HCT116 (cell line): Measurements from ENCODE around the gene SFXN5. TPM values are rescaled to one million over a fixed set of nuclear protein-coding genes. Genes with fewer than 3 reads are reported as not detected.

Experiments used
- ATAC-seq: fragments of 200-7000 bp; cut with Tn5 transposase; 2 replicates; pipeline ENCODE4 v1.9.1; 2020; ENCODE audit warnings: mild to moderate bottlenecking, moderate library complexity
- BruUV-seq: library from RNA; stranded (reverse); fragments of 400-500 nt; replicated peaks from 2 replicates; lab custom pipeline; 2021; lab: Mats Ljungman, UMichigan
- CTCF ChIA-PET: fragments of 300-600 bp; sonication (Branson Sonifier 250); formaldehyde crosslinking; loops from one replicate; lab custom pipeline; 2021; ENCODE audit warnings: antibody characterized with exemption; lab: Charles Lee
- POLR2A ChIA-PET: fragments of 300-600, 350-600 bp; sonication (Branson Sonifier 250); formaldehyde crosslinking; loops from one replicate; lab custom pipeline; 2021; ENCODE audit warnings: antibody characterized with exemption; lab: Charles Lee
- RAD21 ChIA-PET, 2 experiments: fragments of 300-600 bp; sonication (Branson Sonifier 250); formaldehyde crosslinking; loops; one replicate each; lab custom pipeline; 2023; ENCODE audit warnings: low total read pairs in 2 of 2; ENCODE audit not compliant: uncharacterized antibody in 2 of 2, unreplicated experiment in 2 of 2, low non-redundant PET in 1 of 2; lab: Charles Lee
- DNase-seq: peaks from one replicate; pipeline ENCODE4 v3.0.0-alpha.2; 2010; ENCODE audit warnings: low read depth, low spot score
- H2AFZ ChIP-seq: fragments of 200-600 bp; shearing (Covaris generic), sonication (generic); 2 replicates; pipeline ENCODE4 v1.6.1; 2017; ENCODE audit warnings: low read depth, mixed run types, mixed read lengths, antibody characterized with exemption, low read length; ENCODE audit not compliant: poor library complexity, severe bottlenecking
- H3K27ac ChIP-seq: 2 replicates; pipeline ENCODE4 v1.5.1; 2012; ENCODE audit warnings: low read depth, low read length
- H3K27me3 ChIP-seq: fragments of 200-600 bp; sonication (generic); 2 replicates; pipeline ENCODE4 v1.6.1; 2016; ENCODE audit warnings: mixed run types, low read length, mixed read lengths; ENCODE audit not compliant: insufficient read depth
- H3K36me3 ChIP-seq, 2 experiments: fragments of 200-500 bp in 1 of 2; fragments of 200-600 bp in 1 of 2; sonication (Bioruptor generic) in 1 of 2; sonication (generic) in 1 of 2; 2 replicates each; pipeline versions ENCODE4 v1.5.1 to v1.6.1; 2014 to 2016; ENCODE audit warnings: low read length in 2 of 2, inconsistent platforms in 1 of 2, mixed read lengths in 1 of 2, mixed run types in 1 of 2; ENCODE audit not compliant: insufficient read depth in 2 of 2, control insufficient read depth in 1 of 2
- H3K4me1 ChIP-seq, 2 experiments: fragments of 200-600 bp in 1 of 2; sonication (generic) in 1 of 2; 2 replicates each; pipeline versions ENCODE4 v1.5.1 to v1.6.1; 2012 to 2017; ENCODE audit warnings: low read length in 2 of 2, inconsistent platforms in 1 of 2, mild to moderate bottlenecking in 1 of 2, mixed read lengths in 1 of 2, mixed run types in 1 of 2, moderate library complexity in 1 of 2; ENCODE audit not compliant: insufficient read depth in 2 of 2, control insufficient read depth in 1 of 2
- H3K4me2 ChIP-seq: fragments of 200-600 bp; sonication (generic); 2 replicates; pipeline ENCODE4 v1.6.1; 2017; ENCODE audit warnings: mixed run types, low read length, mixed read lengths
- H3K4me3 ChIP-seq, 2 experiments: fragments of 200-600 bp in 1 of 2; sonication (generic) in 1 of 2; replicated peaks in 1 of 2; 2 replicates each; pipeline ENCODE4 v1.5.1; 2011 to 2016; ENCODE audit warnings: low read length in 2 of 2, control low read depth in 1 of 2, low read depth in 1 of 2, mild to moderate bottlenecking in 1 of 2, mixed read lengths in 1 of 2, mixed run types in 1 of 2
- H3K79me2 ChIP-seq: fragments of 200-600 bp; sonication (generic); 2 replicates; pipeline ENCODE4 v1.6.1; 2017; ENCODE audit warnings: mild to moderate bottlenecking, mixed run types, low read length, moderate library complexity, mixed read lengths; ENCODE audit not compliant: insufficient read depth
- H3K9ac ChIP-seq: fragments of 200-600 bp; sonication (generic); 2 replicates; pipeline ENCODE4 v1.6.1; 2016; ENCODE audit warnings: low read length, mixed read lengths
- H3K9me2 ChIP-seq: fragments of 200-600 bp; sonication (generic), shearing (Covaris generic); 2 replicates; pipeline ENCODE4 v1.6.1; 2017; ENCODE audit warnings: mixed run types, mild to moderate bottlenecking, moderate library complexity; ENCODE audit not compliant: insufficient read depth
- H3K9me3 ChIP-seq, 2 experiments: fragments of 200-500 bp in 1 of 2; fragments of 200-600 bp in 1 of 2; sonication (Bioruptor generic) in 1 of 2; sonication (generic) in 1 of 2; 2 replicates each; pipeline ENCODE4 v1.6.1; 2014 to 2017; ENCODE audit warnings: low read length in 2 of 2, mixed read lengths in 2 of 2, inconsistent platforms in 1 of 2, low read depth in 1 of 2, mild to moderate bottlenecking in 1 of 2, mixed run types in 1 of 2, moderate library complexity in 1 of 2; ENCODE audit not compliant: control insufficient read depth in 1 of 2, insufficient read depth in 1 of 2
- H4K20me1 ChIP-seq: fragments of 200-600 bp; sonication (generic), shearing (Covaris generic); 2 replicates; pipeline ENCODE4 v1.6.1; 2017; ENCODE audit warnings: mixed run types, mild to moderate bottlenecking, moderate library complexity; ENCODE audit not compliant: insufficient read depth
- CBX3 ChIP-seq: IDR thresholded peaks from 2 replicates; pipeline ENCODE4 v1.6.1; 2012; ENCODE audit warnings: low read depth
- EGR1 ChIP-seq: IDR thresholded peaks from 2 replicates; pipeline ENCODE4 v1.6.1; 2012; ENCODE audit warnings: low read depth
- ELF1 ChIP-seq: IDR thresholded peaks from 2 replicates; pipeline ENCODE4 v1.6.1; 2012; ENCODE audit warnings: low read depth, borderline replicate concordance
- EZH2 ChIP-seq: fragments of 200-600 bp; sonication (generic); IDR thresholded peaks from 2 replicates; pipeline ENCODE4 v1.6.1; 2017; ENCODE audit warnings: antibody characterized with exemption, mixed run types
- EZH2phosphoT487 ChIP-seq: fragments of 200-600 bp; IDR thresholded peaks from 2 replicates; pipeline ENCODE4 v1.6.1; 2018; ENCODE audit warnings: antibody characterized with exemption, borderline replicate concordance
- FOSL1 ChIP-seq: IDR thresholded peaks from 2 replicates; pipeline ENCODE4 v1.6.1; 2012; ENCODE audit warnings: low read depth
- MAX ChIP-seq: IDR thresholded peaks from 2 replicates; pipeline ENCODE4 v1.6.1; 2012
- POLR2A ChIP-seq: IDR thresholded peaks from 2 replicates; pipeline ENCODE4 v1.7.0; 2011; ENCODE audit warnings: borderline replicate concordance; ENCODE audit not compliant: insufficient read depth, insufficient read length; ENCODE audit errors: extremely low read depth
- POLR2AphosphoS5 ChIP-seq: IDR thresholded peaks from 2 replicates; pipeline ENCODE4 v1.6.1; 2011; ENCODE audit warnings: mild to moderate bottlenecking, low read depth, low read length, moderate library complexity
- RAD21 ChIP-seq: IDR thresholded peaks from 2 replicates; pipeline ENCODE4 v1.6.1; 2012; ENCODE audit warnings: low read depth, mild to moderate bottlenecking
- SP1 ChIP-seq: IDR thresholded peaks from 2 replicates; pipeline ENCODE4 v1.6.1; 2012; ENCODE audit warnings: low read depth
- SRF ChIP-seq: IDR thresholded peaks from 2 replicates; pipeline ENCODE4 v1.6.1; 2012; ENCODE audit warnings: low read depth
- TCF7L2 ChIP-seq: IDR thresholded peaks from 2 replicates; pipeline ENCODE4 v1.7.0; 2011; ENCODE audit warnings: borderline replicate concordance, inconsistent platforms; ENCODE audit not compliant: insufficient read depth, insufficient read length; ENCODE audit errors: extremely low read depth
- YY1 ChIP-seq: IDR thresholded peaks from 2 replicates; pipeline ENCODE4 v1.6.1; 2011; ENCODE audit warnings: low read length, low read depth, moderate library complexity, mild to moderate bottlenecking; ENCODE audit not compliant: insufficient replicate concordance; ENCODE audit errors: extremely low read depth
- ZFX ChIP-seq: fragments of 450-650 bp; IDR thresholded peaks from 2 replicates; pipeline ENCODE4 v1.6.1; 2017
- ZNF274 ChIP-seq: fragments of 200-500 bp; sonication (Bioruptor generic); IDR thresholded peaks from 2 replicates; pipeline ENCODE4 v1.6.1; 2014; ENCODE audit warnings: mild to moderate bottlenecking, low read depth, low read length, inconsistent platforms
- intact Hi-C: fragments of 100-400 bp; cut with micrococcal nuclease; formaldehyde crosslinking; loops from 2 replicates; pipeline ENCODE4 v1.10.0; 2022
- total RNA-seq: library from RNA; stranded (reverse); gene quantifications from one replicate; pipeline ENCODE4 v1.2.1, GENCODE V29; 2021; ENCODE audit not compliant: unreplicated experiment
- TF ChIP-seq, protein P1 (sequence below): IDR thresholded peaks from 2 replicates; pipeline ENCODE4 v1.6.1; 2011; ENCODE audit warnings: mild to moderate bottlenecking, low read length, moderate library complexity; ENCODE audit not compliant: insufficient replicate concordance; ENCODE audit errors: extremely low read depth
- TF ChIP-seq, protein P2 (sequence below), 3 experiments: fragments of 200-600 bp in 1 of 3; sonication (generic) in 1 of 3; IDR thresholded peaks in 2 of 3; conservative IDR thresholded peaks in 1 of 3; 2 replicates each; pipeline ENCODE4 v1.5.1; 2012 to 2017; ENCODE audit warnings: low read depth in 2 of 3, low read length in 2 of 3, antibody characterized with exemption in 1 of 3, borderline replicate concordance in 1 of 3, control low read depth in 1 of 3, mild to moderate bottlenecking in 1 of 3, mixed read lengths in 1 of 3, mixed run types in 1 of 3, moderate library complexity in 1 of 3; ENCODE audit not compliant: insufficient read depth in 1 of 3
- TF ChIP-seq, protein P3 (sequence below): IDR thresholded peaks from 2 replicates; pipeline ENCODE4 v1.6.1; 2012
- TF ChIP-seq, protein P4 (sequence below): IDR thresholded peaks from 2 replicates; pipeline ENCODE4 v1.6.1; 2012; ENCODE audit warnings: low read depth

The SFXN5 gene
- total RNA-seq, 1 experiment from 2014 or later: 10.0 TPM

DNA sequence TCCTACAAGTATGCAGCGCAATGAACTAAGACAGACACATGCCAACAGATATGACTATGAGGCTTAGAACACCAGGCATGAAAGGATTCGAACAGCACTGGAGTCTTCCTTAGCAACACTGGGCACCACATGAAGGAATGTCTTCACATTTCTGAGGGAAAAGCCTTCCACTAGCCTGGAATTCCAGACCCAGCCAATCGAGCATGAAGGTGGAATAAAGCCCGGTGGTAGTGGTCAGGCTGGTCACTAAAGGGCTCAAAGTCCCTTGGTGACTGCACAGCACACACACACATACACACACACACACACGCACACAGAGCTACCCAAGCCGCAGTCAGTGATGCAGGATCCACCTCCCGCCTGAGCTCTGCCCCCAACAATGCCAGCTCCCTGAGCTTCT lies 19.7 kb upstream of the SFXN5 start:
- Histone ChIP-seq H3K9ac (no peak overlapping the region), H3K4me1 (peaks cover 0 to 22% of the 10 kb centered on the region in 2 experiments; a peak in 2 of 4 replicates), H3K79me2 (peaks cover 32% of the 10 kb centered on the region), H3K9me2 (no peaks in the 10 kb centered on the region), H3K4me3 (no peak overlapping the region), H2AFZ (no peak overlapping the region), H3K27me3 (no peaks in the 10 kb centered on the region), H3K4me2 (no peak overlapping the region), H3K9me3 (no peaks in the 10 kb centered on the region), H3K36me3 (no peaks in the 10 kb centered on the region; a peak in 2 of 4 replicates), H4K20me1 (peaks cover 3% of the 10 kb centered on the region; the same call in 1 of the 2 replicates), H3K27ac (no peak overlapping the region)
- RAD21 ChIA-PET: no interaction called here
- CTCF ChIA-PET: no interaction called here
- DNase-seq (no peak), ATAC-seq (no peak)
- intact Hi-C loops: no loop called here
- POLR2A ChIA-PET: no interaction called here
- TF ChIP-seq, protein P1, sequence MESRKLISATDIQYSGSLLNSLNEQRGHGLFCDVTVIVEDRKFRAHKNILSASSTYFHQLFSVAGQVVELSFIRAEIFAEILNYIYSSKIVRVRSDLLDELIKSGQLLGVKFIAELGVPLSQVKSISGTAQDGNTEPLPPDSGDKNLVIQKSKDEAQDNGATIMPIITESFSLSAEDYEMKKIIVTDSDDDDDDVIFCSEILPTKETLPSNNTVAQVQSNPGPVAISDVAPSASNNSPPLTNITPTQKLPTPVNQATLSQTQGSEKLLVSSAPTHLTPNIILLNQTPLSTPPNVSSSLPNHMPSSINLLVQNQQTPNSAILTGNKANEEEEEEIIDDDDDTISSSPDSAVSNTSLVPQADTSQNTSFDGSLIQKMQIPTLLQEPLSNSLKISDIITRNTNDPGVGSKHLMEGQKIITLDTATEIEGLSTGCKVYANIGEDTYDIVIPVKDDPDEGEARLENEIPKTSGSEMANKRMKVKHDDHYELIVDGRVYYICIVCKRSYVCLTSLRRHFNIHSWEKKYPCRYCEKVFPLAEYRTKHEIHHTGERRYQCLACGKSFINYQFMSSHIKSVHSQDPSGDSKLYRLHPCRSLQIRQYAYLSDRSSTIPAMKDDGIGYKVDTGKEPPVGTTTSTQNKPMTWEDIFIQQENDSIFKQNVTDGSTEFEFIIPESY: no peak
- TF ChIP-seq, protein P2, sequence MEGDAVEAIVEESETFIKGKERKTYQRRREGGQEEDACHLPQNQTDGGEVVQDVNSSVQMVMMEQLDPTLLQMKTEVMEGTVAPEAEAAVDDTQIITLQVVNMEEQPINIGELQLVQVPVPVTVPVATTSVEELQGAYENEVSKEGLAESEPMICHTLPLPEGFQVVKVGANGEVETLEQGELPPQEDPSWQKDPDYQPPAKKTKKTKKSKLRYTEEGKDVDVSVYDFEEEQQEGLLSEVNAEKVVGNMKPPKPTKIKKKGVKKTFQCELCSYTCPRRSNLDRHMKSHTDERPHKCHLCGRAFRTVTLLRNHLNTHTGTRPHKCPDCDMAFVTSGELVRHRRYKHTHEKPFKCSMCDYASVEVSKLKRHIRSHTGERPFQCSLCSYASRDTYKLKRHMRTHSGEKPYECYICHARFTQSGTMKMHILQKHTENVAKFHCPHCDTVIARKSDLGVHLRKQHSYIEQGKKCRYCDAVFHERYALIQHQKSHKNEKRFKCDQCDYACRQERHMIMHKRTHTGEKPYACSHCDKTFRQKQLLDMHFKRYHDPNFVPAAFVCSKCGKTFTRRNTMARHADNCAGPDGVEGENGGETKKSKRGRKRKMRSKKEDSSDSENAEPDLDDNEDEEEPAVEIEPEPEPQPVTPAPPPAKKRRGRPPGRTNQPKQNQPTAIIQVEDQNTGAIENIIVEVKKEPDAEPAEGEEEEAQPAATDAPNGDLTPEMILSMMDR (IDR thresholded peaks at IDR 0.05 in 2 of 3, conservative IDR thresholded peaks at IDR 0.05 in 1 of 3; ENCODE audit: borderline replicate concordance in 1 of 3, insufficient read depth in 1 of 3, low read depth in 2 of 3, low read length in 2 of 3): no peak
- TF ChIP-seq ZNF274 (no peak), SP1 (no peak), YY1 (no peak), POLR2A (no peak), RAD21 (no peak), EZH2phosphoT487 (no peak), FOSL1 (no peak), MAX (no peak), POLR2AphosphoS5 (no peak), EZH2 (no peak), ZFX (no peak), CBX3 (no peak), TCF7L2 (no peak), ELF1 (no peak), SRF (no peak), EGR1 (no peak)
- TF ChIP-seq, protein P3, sequence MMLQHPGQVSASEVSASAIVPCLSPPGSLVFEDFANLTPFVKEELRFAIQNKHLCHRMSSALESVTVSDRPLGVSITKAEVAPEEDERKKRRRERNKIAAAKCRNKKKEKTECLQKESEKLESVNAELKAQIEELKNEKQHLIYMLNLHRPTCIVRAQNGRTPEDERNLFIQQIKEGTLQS: no peak
- TF ChIP-seq, protein P4, sequence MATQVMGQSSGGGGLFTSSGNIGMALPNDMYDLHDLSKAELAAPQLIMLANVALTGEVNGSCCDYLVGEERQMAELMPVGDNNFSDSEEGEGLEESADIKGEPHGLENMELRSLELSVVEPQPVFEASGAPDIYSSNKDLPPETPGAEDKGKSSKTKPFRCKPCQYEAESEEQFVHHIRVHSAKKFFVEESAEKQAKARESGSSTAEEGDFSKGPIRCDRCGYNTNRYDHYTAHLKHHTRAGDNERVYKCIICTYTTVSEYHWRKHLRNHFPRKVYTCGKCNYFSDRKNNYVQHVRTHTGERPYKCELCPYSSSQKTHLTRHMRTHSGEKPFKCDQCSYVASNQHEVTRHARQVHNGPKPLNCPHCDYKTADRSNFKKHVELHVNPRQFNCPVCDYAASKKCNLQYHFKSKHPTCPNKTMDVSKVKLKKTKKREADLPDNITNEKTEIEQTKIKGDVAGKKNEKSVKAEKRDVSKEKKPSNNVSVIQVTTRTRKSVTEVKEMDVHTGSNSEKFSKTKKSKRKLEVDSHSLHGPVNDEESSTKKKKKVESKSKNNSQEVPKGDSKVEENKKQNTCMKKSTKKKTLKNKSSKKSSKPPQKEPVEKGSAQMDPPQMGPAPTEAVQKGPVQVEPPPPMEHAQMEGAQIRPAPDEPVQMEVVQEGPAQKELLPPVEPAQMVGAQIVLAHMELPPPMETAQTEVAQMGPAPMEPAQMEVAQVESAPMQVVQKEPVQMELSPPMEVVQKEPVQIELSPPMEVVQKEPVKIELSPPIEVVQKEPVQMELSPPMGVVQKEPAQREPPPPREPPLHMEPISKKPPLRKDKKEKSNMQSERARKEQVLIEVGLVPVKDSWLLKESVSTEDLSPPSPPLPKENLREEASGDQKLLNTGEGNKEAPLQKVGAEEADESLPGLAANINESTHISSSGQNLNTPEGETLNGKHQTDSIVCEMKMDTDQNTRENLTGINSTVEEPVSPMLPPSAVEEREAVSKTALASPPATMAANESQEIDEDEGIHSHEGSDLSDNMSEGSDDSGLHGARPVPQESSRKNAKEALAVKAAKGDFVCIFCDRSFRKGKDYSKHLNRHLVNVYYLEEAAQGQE: no peak
- BruUV-seq: no TSS peak
